NCI-H128 (cell line): ENCODE measurements around the gene PARVB.

Experiments
- DNase-seq: peaks from one replicate; lab custom pipeline; 2025; ENCODE audit not compliant: unreplicated experiment; lab: John Stamatoyannopoulos, UW

The PARVB gene

DNA sequence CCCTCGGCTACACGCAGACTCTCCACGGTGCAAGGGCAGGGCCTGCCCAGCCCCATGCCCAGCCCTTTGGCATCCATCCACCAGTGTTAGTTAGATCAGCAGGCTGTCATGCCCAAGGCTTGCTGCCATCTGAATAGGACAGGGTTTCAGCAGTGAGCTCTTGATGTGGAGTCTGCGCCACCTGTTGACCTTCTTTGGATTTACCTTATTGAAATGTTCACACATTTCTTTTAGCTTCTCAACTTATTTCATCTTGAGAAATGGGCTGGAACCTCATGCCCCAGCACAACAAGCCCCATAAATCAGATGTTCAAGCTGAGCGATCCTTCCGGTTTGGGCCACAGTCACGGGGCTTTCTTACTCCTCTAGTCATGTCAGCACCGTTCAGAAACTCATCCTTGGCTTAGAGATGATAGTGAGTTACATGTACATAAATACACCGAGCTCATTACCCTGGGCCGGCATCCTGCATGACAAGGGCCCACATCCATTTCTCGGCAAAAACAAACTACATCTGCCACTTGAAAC is 61.7 kb downstream of the PARVB start:
- DNase-seq = no peak

DNA sequence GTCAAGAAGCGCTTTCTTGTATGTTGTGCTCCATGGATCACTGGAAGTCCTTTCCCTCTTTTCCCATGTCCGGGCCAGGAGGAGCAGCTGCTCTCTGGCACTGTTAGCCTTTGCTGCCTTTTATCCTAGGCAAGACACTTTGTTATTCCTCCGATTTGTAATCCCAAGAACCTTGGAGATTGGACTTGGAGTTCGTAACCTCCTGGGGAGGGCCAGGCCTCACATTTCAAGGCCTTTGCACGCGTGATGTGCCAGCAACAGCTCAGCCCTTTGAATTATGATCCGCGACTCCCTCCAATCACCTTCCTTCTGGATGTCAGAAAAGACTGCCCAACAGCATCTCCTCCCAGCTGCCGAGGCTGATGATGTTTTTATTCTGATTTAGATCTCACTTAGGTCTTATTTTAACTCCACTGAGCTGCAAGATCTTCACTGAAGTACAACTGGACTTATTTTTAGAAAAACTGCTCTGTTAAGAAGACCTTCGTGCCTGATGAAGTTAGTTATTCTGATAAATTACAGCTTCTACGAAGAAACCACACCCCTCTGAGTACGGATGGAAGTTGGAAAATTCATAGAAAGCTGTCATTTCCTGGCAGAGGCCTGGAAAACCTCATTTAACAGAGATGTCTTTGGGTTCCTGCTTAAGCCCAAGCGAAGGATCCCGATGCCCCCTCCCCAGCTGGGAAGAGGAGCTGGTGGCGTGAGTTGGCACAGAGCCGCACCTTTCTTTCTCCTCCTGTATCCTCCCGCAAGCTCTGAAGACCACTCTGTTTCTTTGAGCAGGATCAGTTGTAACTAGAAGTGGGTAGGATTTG is 62.4 kb downstream of the PARVB start:
- peak; percentile 7 for DNase-seq

GRCh38 chr22:44087089-44087430 is 63.0 kb downstream of the PARVB start:
- no peak for DNase-seq

GRCh38 chr22:44088976-44089570 is 65.0 kb downstream of the PARVB start:
- DNase-seq = no peak

- DNase-seq = no peak
Observed at GRCh38 chr22:44089717-44090570, 65.8 kb downstream of the PARVB start.

GRCh38 chr22:44090571-44090905 is 66.4 kb downstream of the PARVB start:
- DNase-seq = no peak

DNA sequence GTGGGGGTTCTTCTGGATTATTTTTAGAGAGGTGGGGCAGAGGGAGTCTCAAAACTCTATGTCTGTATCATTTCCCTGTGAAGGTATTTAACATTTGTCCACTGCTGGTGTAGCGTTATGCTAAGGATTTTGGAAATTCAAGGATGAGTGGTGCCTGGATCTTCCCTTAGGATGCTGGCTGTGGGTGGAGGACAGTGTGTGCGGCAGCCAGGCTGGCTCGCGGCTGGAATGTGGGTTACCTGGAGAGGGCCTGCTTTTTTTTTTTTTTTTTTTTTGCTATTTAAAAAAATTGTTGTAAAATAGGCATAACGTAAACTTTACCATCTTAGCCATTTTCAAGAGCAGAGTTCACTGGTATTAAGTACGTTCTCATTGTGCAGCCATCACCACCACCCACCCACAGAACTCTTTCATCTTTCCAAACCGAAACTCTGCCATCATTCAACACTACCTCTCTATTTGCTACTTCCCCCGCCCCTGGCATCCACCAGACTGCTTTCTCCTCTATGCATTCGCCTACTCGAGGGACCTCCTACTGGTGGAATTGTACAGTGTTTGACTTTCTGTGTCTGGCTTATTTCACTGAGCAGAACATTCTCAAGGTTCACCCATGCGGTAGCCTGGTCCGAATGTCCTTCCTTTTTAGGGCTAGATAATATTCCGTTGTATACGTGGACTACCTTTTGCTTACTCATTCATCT is 67.1 kb downstream of the PARVB start:
- no peak for DNase-seq

DNA sequence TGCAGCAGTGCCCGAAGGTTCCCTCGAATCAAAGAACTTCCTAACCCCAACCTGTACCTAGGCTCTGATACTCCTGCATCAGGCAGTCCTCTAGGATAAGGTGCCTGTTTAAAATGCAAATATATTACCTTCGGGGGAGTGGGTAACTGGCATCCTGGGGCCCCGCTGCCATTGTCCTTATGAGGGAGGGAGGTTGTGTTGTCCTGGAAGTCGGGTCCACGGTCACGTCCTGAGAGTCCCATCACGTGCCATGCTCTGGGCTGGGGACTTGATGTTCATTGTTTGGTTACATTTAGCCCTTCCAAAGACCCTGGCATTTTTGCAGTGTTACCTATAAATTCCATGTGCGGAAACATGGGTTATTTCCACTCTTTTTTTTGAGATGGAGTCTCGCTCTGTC is 67.6 kb downstream of the PARVB start:
- no peak for DNase-seq

GRCh38 chr22:44092636-44093220 is 68.6 kb downstream of the PARVB start:
- no peak for DNase-seq

DNA sequence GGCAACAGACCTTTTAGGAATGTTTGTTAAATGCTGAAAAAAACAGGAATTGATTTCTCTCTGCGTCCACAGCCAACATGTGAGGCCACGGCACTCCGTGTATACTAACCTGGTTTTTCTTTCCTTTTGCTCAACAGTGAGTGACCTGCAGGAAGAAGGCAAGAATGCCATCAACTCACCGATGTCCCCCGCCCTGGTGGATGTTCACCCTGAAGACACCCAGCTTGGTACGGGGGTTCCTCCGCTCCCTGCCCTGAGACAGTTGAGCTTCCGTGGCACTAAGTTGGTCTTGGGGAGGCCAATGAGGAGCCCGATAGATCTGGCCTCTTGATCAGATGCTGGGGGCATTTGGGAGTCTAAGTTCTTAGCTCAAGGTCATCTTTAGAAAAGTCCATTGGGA is 69.7 kb downstream of the PARVB start:
- DNase-seq = no peak

GRCh38 chr22:44094751-44095302 is 70.7 kb downstream of the PARVB start:
- DNase-seq = no peak

DNA sequence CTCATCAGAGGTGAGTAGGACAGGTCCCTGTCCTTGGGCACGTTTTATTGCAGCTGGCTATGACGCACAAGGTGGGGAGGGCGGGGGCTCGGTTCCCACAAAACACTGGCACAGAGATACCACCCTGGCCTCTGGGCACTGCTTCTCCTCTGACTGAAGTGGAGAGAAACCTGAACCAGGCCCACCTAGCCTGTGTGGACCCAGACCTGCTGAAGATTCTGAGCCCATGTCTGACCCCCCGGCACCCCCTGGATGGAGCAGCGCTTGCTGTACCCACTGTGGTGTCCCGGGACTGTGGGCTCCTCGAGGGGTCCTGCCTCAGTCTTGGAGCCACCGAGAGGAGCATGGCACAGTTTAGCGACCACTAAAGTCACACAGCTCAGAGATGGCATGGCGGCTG is 72.6 kb downstream of the PARVB start:
- DNase-seq = no peak

- no peak for DNase-seq
Observed at GRCh38 chr22:44097263-44098020, 73.3 kb downstream of the PARVB start.

DNA sequence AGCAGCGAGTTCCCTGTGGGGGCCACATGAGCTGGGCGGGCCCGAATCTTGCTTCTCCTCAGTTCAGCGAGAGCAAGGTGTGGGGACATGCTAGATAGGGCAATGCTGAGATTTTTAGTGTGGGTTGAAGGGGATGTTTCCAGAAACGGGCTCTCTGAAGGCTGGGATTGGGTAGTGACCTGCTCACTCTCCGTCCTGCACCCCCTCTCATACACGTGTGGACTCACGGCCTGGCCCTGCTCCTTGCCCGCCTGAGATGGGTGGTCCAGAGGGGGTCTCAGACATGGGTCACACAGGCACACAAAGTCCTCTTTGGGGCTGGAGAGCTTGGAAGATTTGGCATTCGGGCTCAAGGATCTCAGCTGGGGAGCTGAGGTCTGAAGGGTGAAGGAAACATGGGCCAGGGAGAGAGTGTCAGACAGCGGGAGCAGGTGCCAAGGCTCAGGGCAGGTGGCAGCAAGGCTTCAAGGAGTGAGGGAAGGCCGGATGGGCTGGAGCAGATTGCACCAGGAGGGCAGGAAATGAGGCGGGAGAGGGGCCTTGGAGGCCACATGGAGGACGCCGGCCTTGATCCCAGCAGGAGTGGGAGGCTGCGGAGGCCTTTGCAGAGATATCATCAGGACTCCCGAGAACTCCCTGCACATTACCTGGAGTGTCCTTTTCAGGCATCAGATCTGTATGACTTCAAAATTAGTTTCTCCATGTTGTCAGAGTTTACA is 74.1 kb downstream of the PARVB start:
- no peak for DNase-seq

DNA sequence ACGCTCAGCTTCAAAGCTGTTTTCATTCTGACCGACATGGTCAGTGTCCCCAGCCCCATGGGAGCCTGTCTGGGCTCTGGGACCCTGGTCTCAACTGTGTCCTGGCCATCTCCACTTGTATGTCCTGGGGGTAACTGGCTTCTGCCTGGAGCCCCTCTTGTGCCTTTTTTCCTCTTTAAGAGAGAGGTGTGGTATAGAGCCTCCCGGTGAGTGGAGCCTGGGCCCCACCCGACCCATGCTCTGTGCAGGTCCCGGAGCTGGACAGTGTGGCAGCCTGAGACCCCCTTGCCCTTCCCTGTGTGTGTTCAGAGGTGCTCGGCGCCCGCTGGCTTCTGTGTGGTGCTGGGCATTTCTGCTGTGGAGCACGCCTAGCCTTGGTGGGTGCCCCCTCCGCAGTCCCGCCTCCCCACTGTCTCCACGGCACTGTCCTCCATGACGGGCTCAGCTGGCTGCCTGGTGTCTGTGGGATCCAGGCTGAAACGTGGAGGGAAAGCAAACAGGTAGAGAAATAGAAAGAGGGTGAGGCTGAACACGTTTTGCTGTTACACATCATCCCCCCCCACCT is 74.9 kb downstream of the PARVB start:
- no peak for DNase-seq

- no peak for DNase-seq
Observed at GRCh38 chr22:44099696-44100095, 75.6 kb downstream of the PARVB start.

- no peak for DNase-seq
Observed at GRCh38 chr22:44100411-44100810, 76.3 kb downstream of the PARVB start.

GRCh38 chr22:44102121-44102520 is 78.0 kb downstream of the PARVB start:
- DNase-seq = no peak

DNA sequence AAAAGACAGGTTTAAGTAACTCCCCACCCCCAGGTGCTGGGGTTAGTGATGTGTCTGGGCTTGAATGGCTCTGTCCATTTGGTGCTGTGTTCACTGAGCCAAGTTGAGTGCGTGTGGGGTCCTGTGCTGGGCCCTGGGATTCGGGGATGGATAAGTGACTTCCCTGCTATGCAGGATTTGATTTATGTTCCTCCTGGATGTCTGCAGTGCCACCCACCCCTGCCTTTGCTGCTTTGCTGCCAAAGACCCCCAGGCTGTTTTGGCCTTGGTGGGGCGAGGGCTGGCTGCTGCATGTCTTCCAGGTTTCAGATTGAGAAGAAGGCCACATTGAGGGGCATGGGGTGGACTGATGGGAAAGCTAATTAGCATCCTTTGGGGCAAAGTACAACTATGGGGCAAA is 78.8 kb downstream of the PARVB start:
- no peak for DNase-seq
